K562 (cell line): Measurements from ENCODE around the gene CCDC50. TPM values are rescaled to one million over a fixed set of nuclear protein-coding genes. Genes with fewer than 3 reads are reported as not detected.

ENCODE experiments used
- ATAC-seq: fragments of 200-7000 bp; cut with Tn5 transposase; 3 replicates; pipeline ENCODE4 v1.9.1; 2020; ENCODE audit warnings: moderate library complexity
- BruUV-seq: library from RNA; stranded (reverse); fragments of 400-500 nt; replicated peaks from 2 replicates; lab custom pipeline; 2021; lab: Mats Ljungman, UMichigan
- CTCF ChIA-PET: fragments of 300-600 bp; formaldehyde crosslinking; extraction: SDS; loops from one replicate; lab custom pipeline; 2021; ENCODE audit warnings: low intra/inter-chr PET ratio; lab: Yijun Ruan, JAX
- POLR2A ChIA-PET: fragments of 300-600, 350-650 bp; sonication (Branson Sonifier 250); formaldehyde crosslinking; extraction: SDS; loops from one replicate; lab custom pipeline; 2021; ENCODE audit warnings: antibody characterized with exemption, inconsistent platforms; lab: Yijun Ruan, JAX
- DNase-seq, 4 experiments: peaks; one replicate each; pipeline versions ENCODE4 v3.0.0 to v3.0.0-alpha.2; 2011 to 2018; ENCODE audit warnings: low spot score in 3 of 4, mixed read lengths in 3 of 4; ENCODE audit errors: extremely low read depth in 1 of 4
- FAIRE-seq: peaks from 2 replicates; lab custom pipeline; 2011; peaks lifted over from hg19 to GRCh38; lab: Jason Lieb, UNC
- H2AFZ ChIP-seq: 2 replicates; pipeline ENCODE4 v1.6.0; 2011; ENCODE audit warnings: low read depth, low read length, control low read depth, inconsistent platforms
- H3K27ac ChIP-seq: fragments of 200-600 bp; 3 replicates; pipeline ENCODE4 v1.8.0; 2011; ENCODE audit warnings: low read depth, mild to moderate bottlenecking, control low read depth, inconsistent platforms, low read length, moderate library complexity, mixed read lengths; ENCODE audit errors: extremely low read depth
- H3K27me3 ChIP-seq, 2 experiments: fragments of 300-600 bp in 1 of 2; 2 replicates in 1 of 2; 3 replicates in 1 of 2; pipeline versions ENCODE4 v1.6.0 to v1.8.0; 2011; ENCODE audit warnings: inconsistent platforms in 2 of 2, low read length in 2 of 2, mild to moderate bottlenecking in 1 of 2, mixed read lengths in 1 of 2, moderate library complexity in 1 of 2; ENCODE audit not compliant: control insufficient read depth in 2 of 2, insufficient read depth in 2 of 2
- H3K36me3 ChIP-seq: fragments of 300-600 bp; 3 replicates; pipeline ENCODE4 v1.8.0; 2011; ENCODE audit warnings: mild to moderate bottlenecking, low read length, inconsistent platforms; ENCODE audit not compliant: control insufficient read depth, insufficient read depth
- H3K4me1 ChIP-seq, 2 experiments: fragments of 200-600 bp in 1 of 2; replicated peaks in 1 of 2; 2 replicates in 1 of 2; 3 replicates in 1 of 2; pipeline versions ENCODE4 v1.5.1 to v1.8.0; 2011; ENCODE audit warnings: inconsistent platforms in 2 of 2, low read length in 2 of 2, mild to moderate bottlenecking in 1 of 2, mixed read lengths in 1 of 2, moderate library complexity in 1 of 2; ENCODE audit not compliant: control insufficient read depth in 2 of 2, insufficient read depth in 2 of 2
- H3K4me2 ChIP-seq: 2 replicates; pipeline ENCODE4 v1.6.1; 2011; ENCODE audit warnings: low read length, control low read depth, inconsistent platforms, mixed read lengths; ENCODE audit not compliant: insufficient read depth
- H3K4me3 ChIP-seq: fragments of 200-600 bp; sonication (generic), shearing (Covaris generic); 2 replicates; pipeline ENCODE4 v1.5.1; 2016; ENCODE audit warnings: control low read depth, inconsistent platforms
- H3K79me2 ChIP-seq: fragments of 200-600 bp; 3 replicates; pipeline ENCODE4 v1.8.0; 2011; ENCODE audit warnings: low read length, inconsistent platforms; ENCODE audit not compliant: control insufficient read depth, insufficient read depth
- H3K9ac ChIP-seq, 2 experiments: 2 replicates each; pipeline versions ENCODE4 v1.6.0 to v1.6.1; 2011; ENCODE audit warnings: low read depth in 2 of 2, low read length in 2 of 2, control low read depth in 1 of 2, inconsistent platforms in 1 of 2, mild to moderate bottlenecking in 1 of 2, mixed read lengths in 1 of 2; ENCODE audit not compliant: insufficient read depth in 1 of 2
- H3K9me1 ChIP-seq: one replicate; pipeline ENCODE4 v1.6.0; 2011; ENCODE audit warnings: inconsistent platforms, mild to moderate bottlenecking, low read length, moderate library complexity; ENCODE audit not compliant: control insufficient read depth, insufficient read depth
- H3K9me3 ChIP-seq: replicated peaks from 2 replicates; pipeline ENCODE4 v1.5.1; 2011; ENCODE audit warnings: low read depth, low read length, inconsistent platforms; ENCODE audit not compliant: control insufficient read depth, insufficient read depth
- H4K20me1 ChIP-seq: replicated peaks from 2 replicates; pipeline ENCODE4 v1.6.1; 2011; ENCODE audit warnings: low read length, inconsistent platforms, mixed read lengths; ENCODE audit not compliant: control insufficient read depth, insufficient read depth
- DLX4 ChIP-seq: fragments of 250-450 bp; sonication (Bioruptor Pico); IDR thresholded peaks from 2 replicates; pipeline ENCODE4 v1.6.1; 2021; ENCODE audit warnings: mild to moderate bottlenecking
- ELK1 ChIP-seq: sonication (generic); formaldehyde crosslinking; IDR thresholded peaks from 2 replicates; pipeline ENCODE4 v1.8.1; 2022; ENCODE audit warnings: missing genetic modification reagents
- KDM1A ChIP-seq, 2 experiments: fragments of 450-650 bp; IDR thresholded peaks; 2 replicates each; pipeline ENCODE4 v1.6.1; 2016; ENCODE audit warnings: mild to moderate bottlenecking in 2 of 2
- MAZ ChIP-seq, 2 experiments: fragments of 450-650 bp in 1 of 2; sonication (generic) in 1 of 2; formaldehyde crosslinking; IDR thresholded peaks in 1 of 2; conservative IDR thresholded peaks in 1 of 2; 2 replicates each; pipeline versions ENCODE4 v1.4.0 to v1.5.0; 2020; ENCODE audit warnings: mild to moderate bottlenecking in 1 of 2, missing genetic modification reagents in 1 of 2
- PRPF4 ChIP-seq: fragments of 200-400 bp; formaldehyde crosslinking; IDR thresholded peaks from one replicate; pipeline ENCODE4 v1.6.1; 2017; ENCODE audit warnings: low read length, low read depth, mild to moderate bottlenecking; ENCODE audit not compliant: insufficient read depth, poor library complexity, severe bottlenecking
- ZNF263 ChIP-seq: sonication (generic); formaldehyde crosslinking; IDR thresholded peaks from 2 replicates; pipeline ENCODE4 v1.8.0; 2022; ENCODE audit warnings: mild to moderate bottlenecking, missing genetic modification reagents, borderline replicate concordance
- ZNF76 ChIP-seq: fragments of 250-450 bp; sonication (Bioruptor Pico); IDR thresholded peaks from 2 replicates; pipeline ENCODE4 v1.4.0; 2020; ENCODE audit warnings: mild to moderate bottlenecking, moderate library complexity, borderline replicate concordance
- WGBS: fragments of 100-300 bp; shearing (Covaris generic); methylation state at CpG from one replicate; pipeline ENCODE4 v1.1.6; 2016; ENCODE audit warnings: low coverage, mixed read lengths; ENCODE audit not compliant: insufficient coverage; ENCODE audit errors: missing lambda C conversion rate; 5-methylcytosine and 5-hydroxymethylcytosine counted together
- in situ Hi-C: fragments of 300-500 bp; cut with MboI; formaldehyde crosslinking; loops from 4 replicates; pipeline ENCODE4 v1.15.0; 2018; ENCODE audit warnings: inconsistent platforms, mixed read lengths
- intact Hi-C: fragments of 100-400 bp; cut with micrococcal nuclease; formaldehyde crosslinking; loops from 2 replicates; pipeline ENCODE4 v1.14.2; 2022
- polyA plus RNA-seq, 8 experiments: library from polyadenylated mRNA; depleted of rRNA in 4 of 8; stranded (reverse) in 5 of 8; unstranded in 3 of 8; fragments of >200 nt; fragmentation: Nextera tagmentation in 2 of 8; fragmentation: Illumina TruSeq in 1 of 8; extraction: Ambion mirVana in 2 of 8; extraction: Trizol in 1 of 8; gene quantifications; 2 replicates each; pipeline versions ENCODE4 v1.2.1 to v1.2.3, GENCODE V29; 2011 to 2014; ENCODE audit warnings: inconsistent platforms in 1 of 8, missing spikeins in 1 of 8
- total RNA-seq, 7 experiments: library from RNA; depleted of rRNA in 6 of 7; stranded (reverse); fragments of >200 nt in 6 of 7; fragmentation: Illumina TruSeq in 2 of 7; extraction: Trizol in 2 of 7; gene quantifications; 2 replicates each; pipeline versions ENCODE4 v1.2.1 to v1.2.3, GENCODE V29; 2011 to 2021; ENCODE audit warnings: low replicate concordance in 1 of 7

CCDC50 gene
- total and polyA plus RNA-seq, 9 of the 15 experiments (the other 6 are each of a cell fraction or from before 2014, with no cell fraction given): 8.4 to 63.4 (median 40.4) TPM

GRCh38 chr3:191430103-191430502 is 100.9 kb downstream of the CCDC50 start:
- BruUV-seq: no TSS peak
- 76% methylated on average over 4 of the region's 4 CpGs for WGBS
- H3K4me1 ChIP-seq: no peaks in the 10 kb centered on the region
- no peak overlapping the region for H3K4me3 ChIP-seq
- H3K27me3 ChIP-seq: no peaks in the 10 kb centered on the region
- FAIRE-seq (no peak), DNase-seq (no peak), ATAC-seq (no peak)
- H3K9me3 ChIP-seq: no peaks in the 10 kb centered on the region
- H3K9me1 ChIP-seq: no peaks in the 10 kb centered on the region
- peaks cover 92% of the 10 kb centered on the region for H3K79me2 ChIP-seq
- no peak overlapping the region for H3K27ac ChIP-seq
- ChIA-PET POLR2A (no interaction called here), CTCF (no interaction called here)
- H3K9ac ChIP-seq: no peak overlapping the region
- in situ Hi-C loops (no loop called here), intact Hi-C loops (no loop called here)
- peaks cover 17% of the 10 kb centered on the region for H3K36me3 ChIP-seq
- H3K4me2 ChIP-seq: no peak overlapping the region
- no peak for TF ChIP-seq ZNF76 (CRISPR knock-in tag)
- TF ChIP-seq DLX4 (CRISPR knock-in tag): no peak
- TF ChIP-seq MAZ (CRISPR knock-in tag; conservative IDR thresholded peaks at IDR 0.05 in 1 of 2, IDR thresholded peaks at IDR 0.05 in 1 of 2): no peak
- no peak for TF ChIP-seq KDM1A (IDR thresholded peaks at IDR 0.05)
- TF ChIP-seq ELK1 (CRISPR knock-in tag): no peak
- TF ChIP-seq PRPF4: no peak
- no peak for TF ChIP-seq ZNF263 (CRISPR knock-in tag)
- no peak overlapping the region for H2AFZ ChIP-seq
- H4K20me1 ChIP-seq: no peaks in the 10 kb centered on the region; the same call in 1 of the 2 replicates
